MG63 (cell line): Measurements from ENCODE around the gene S100A5. TPM values are rescaled to one million over a fixed set of nuclear protein-coding genes. Genes with fewer than 3 reads are reported as not detected.
A peak's percentile ranks its signal among the peaks of the same experiment; 100 is the strongest.

Source experiments
- DNase-seq: peaks from one replicate; pipeline ENCODE4 v3.0.0-alpha.2; 2020
- H3K27me3 ChIP-seq: fragments of 250-450 bp; sonication (Bioruptor Pico); 2 replicates; pipeline ENCODE4 v1.5.1; 2020; ENCODE audit warnings: mild to moderate bottlenecking, moderate library complexity
- H3K36me3 ChIP-seq: fragments of 250-450 bp; sonication (Bioruptor Pico); 2 replicates; pipeline ENCODE4 v1.5.1; 2020; ENCODE audit warnings: mild to moderate bottlenecking, moderate library complexity
- H3K4me3 ChIP-seq: fragments of 250-450 bp; sonication (Bioruptor Pico); 2 replicates; pipeline ENCODE4 v1.5.1; 2020; ENCODE audit warnings: mild to moderate bottlenecking, moderate library complexity
- H3K9me3 ChIP-seq: fragments of 250-450 bp; sonication (Bioruptor Pico); 2 replicates; pipeline ENCODE4 v1.5.1; 2020; ENCODE audit warnings: mild to moderate bottlenecking, moderate library complexity
- total RNA-seq: library from RNA; depleted of rRNA; stranded (reverse); fragments of >200 nt; shearing (Covaris generic); gene quantifications from 2 replicates; pipeline ENCODE4 v1.2.3, GENCODE V29; 2014; ENCODE audit warnings: low replicate concordance; rRNA removed

S100A5 gene
- total RNA-seq, 1 experiment from 2014 or later: not detected

- Histone ChIP-seq H3K27me3 (no peaks in the 10 kb centered on the region), H3K4me3 (no peak overlapping the region), H3K36me3 (no peaks in the 10 kb centered on the region), H3K9me3 (no peaks in the 10 kb centered on the region)
- DNase-seq: no peak
Measured at GRCh38 chr1:153507926-153508583, 32.7 kb downstream of the S100A5 start.

GRCh38 chr1:153506831-153507413 lies 33.8 kb downstream of the S100A5 start:
- no peaks in the 10 kb centered on the region for H3K27me3 ChIP-seq
- H3K4me3 ChIP-seq: no peak overlapping the region
- peak; percentile 99 for DNase-seq
- H3K36me3 ChIP-seq: no peaks in the 10 kb centered on the region
- H3K9me3 ChIP-seq: no peaks in the 10 kb centered on the region

DNA sequence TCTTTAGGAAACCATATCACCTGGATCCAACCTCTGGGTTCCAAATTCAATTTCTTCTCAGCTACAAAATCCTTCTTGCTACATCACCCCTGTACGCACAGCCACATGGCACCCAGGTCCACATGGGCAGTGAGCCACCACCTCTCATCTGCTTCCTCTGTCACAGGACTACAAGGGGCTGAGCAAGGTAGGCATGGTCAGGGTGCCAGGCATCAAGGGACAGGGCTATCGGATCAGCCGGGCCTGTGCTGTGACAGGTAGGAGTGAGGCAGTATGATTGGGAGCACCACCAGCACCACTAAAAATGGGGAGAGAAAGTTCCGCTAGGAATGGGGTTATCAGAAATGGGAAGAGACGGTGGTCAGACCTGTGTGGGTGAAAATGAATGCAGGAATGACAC lies 34.3 kb downstream of the S100A5 start:
- Histone ChIP-seq H3K27me3 (no peaks in the 10 kb centered on the region), H3K9me3 (no peaks in the 10 kb centered on the region), H3K36me3 (no peaks in the 10 kb centered on the region), H3K4me3 (no peak overlapping the region)
- DNase-seq: no peak

DNA sequence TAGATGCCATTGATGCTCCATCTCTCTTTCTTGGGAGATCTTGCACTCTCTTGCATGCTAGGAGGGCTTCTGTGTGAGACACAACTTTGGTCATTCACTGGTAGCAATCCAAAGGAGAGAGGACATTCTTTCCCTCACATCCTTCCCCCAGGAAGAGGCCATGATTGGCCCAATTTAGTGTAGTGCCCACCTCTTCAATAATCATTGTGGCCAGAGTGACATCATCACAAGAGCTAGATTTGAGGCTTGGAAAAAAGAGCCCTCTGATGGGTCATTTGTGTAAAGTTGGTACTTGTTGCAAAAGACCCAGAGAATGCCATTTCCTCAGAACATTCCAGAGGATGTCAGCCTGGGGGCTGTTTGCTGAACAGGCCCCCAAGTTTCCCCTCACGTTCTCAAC lies 35.2 kb downstream of the S100A5 start:
- no peaks in the 10 kb centered on the region for H3K27me3 ChIP-seq
- H3K9me3 ChIP-seq: no peaks in the 10 kb centered on the region
- DNase-seq: no peak
- H3K36me3 ChIP-seq: no peaks in the 10 kb centered on the region
- H3K4me3 ChIP-seq: no peak overlapping the region

GRCh38 chr1:153503766-153504165 lies 37.0 kb downstream of the S100A5 start:
- H3K9me3 ChIP-seq: no peaks in the 10 kb centered on the region
- DNase-seq: no peak
- no peaks in the 10 kb centered on the region for H3K36me3 ChIP-seq
- H3K27me3 ChIP-seq: no peaks in the 10 kb centered on the region
- H3K4me3 ChIP-seq: no peak overlapping the region

DNA sequence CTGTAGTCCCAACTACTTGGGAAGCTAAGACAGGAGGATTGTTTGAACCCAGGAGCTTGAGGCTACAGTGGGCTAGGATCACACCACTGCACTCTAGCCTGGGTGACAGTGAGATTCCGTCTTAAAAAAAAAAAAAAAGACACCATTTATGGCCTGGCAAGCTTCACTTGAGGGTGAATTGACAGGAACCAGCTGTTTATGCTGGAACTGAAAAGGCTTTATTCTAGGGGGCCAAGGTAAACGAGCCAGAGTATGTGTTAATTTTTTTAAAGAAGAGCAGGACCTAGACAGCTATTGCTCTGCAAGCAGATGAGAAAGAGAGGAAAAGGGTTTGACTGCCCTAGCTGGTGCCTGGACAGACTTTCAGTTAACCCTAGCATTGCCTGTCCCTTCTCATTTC lies 42.0 kb downstream of the S100A5 start:
- no peak for DNase-seq
- Histone ChIP-seq H3K9me3 (no peaks in the 10 kb centered on the region), H3K36me3 (no peaks in the 10 kb centered on the region), H3K4me3 (no peak overlapping the region), H3K27me3 (no peaks in the 10 kb centered on the region)

- Histone ChIP-seq H3K9me3 (no peaks in the 10 kb centered on the region), H3K27me3 (no peaks in the 10 kb centered on the region), H3K36me3 (no peaks in the 10 kb centered on the region), H3K4me3 (no peak overlapping the region)
- DNase-seq: no peak
Measured at GRCh38 chr1:153495536-153495935, 45.2 kb downstream of the S100A5 start.

- peak; percentile 72 for DNase-seq
- H3K36me3 ChIP-seq: no peaks in the 10 kb centered on the region
- no peaks in the 10 kb centered on the region for H3K27me3 ChIP-seq
- no peak overlapping the region for H3K4me3 ChIP-seq
- H3K9me3 ChIP-seq: no peaks in the 10 kb centered on the region
Measured at GRCh38 chr1:153494976-153495535, 45.7 kb downstream of the S100A5 start.

- Histone ChIP-seq H3K27me3 (no peaks in the 10 kb centered on the region), H3K36me3 (no peaks in the 10 kb centered on the region), H3K4me3 (no peak overlapping the region), H3K9me3 (no peaks in the 10 kb centered on the region)
- DNase-seq: no peak
Measured at GRCh38 chr1:153493343-153493960, 47.3 kb downstream of the S100A5 start.

GRCh38 chr1:153490272-153491051 lies 50.3 kb downstream of the S100A5 start:
- Histone ChIP-seq H3K36me3 (no peaks in the 10 kb centered on the region), H3K9me3 (no peaks in the 10 kb centered on the region), H3K27me3 (no peaks in the 10 kb centered on the region), H3K4me3 (no peak overlapping the region)
- peak; percentile 94 for DNase-seq

DNA sequence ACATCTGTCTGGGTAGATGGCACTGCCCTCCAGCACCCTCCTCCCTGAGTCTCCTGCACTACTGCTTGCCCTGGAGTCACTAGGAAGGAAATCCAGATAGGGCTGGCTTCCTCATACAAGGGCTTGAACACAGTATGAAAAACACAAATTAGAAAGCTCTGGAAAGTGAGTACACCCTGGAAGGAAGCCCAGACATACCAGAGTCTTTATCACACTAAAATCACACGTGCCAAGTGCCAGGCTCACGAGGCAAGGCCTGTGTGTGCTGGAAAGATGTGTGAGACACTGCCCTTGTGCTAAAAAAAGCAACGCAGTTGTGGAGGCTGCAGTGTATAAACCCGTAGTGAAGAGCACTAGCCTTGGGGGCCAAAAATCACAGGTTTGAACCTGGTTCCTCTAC lies 52.0 kb downstream of the S100A5 start:
- Histone ChIP-seq H3K9me3 (no peaks in the 10 kb centered on the region), H3K36me3 (no peaks in the 10 kb centered on the region), H3K4me3 (no peak overlapping the region), H3K27me3 (no peaks in the 10 kb centered on the region)
- peak; percentile 82 for DNase-seq

- Histone ChIP-seq H3K9me3 (no peaks in the 10 kb centered on the region), H3K27me3 (no peaks in the 10 kb centered on the region), H3K4me3 (no peak overlapping the region), H3K36me3 (no peaks in the 10 kb centered on the region)
- no peak for DNase-seq
Measured at GRCh38 chr1:153487707-153488106, 53.0 kb downstream of the S100A5 start.

Other genes with a start within 250 kb of the S100A5 start
- gene PGLYRP3, start 228.0 kb downstream of the S100A5 start, total RNA-seq: not detected in 2 replicates
- gene PGLYRP4, start 192.1 kb downstream of the S100A5 start, total RNA-seq: not detected in 2 replicates
- gene S100A9, start 183.1 kb downstream of the S100A5 start, total RNA-seq: not detected in 2 replicates
- not detected in 2 replicates for gene S100A12, start 165.3 kb downstream of the S100A5 start, total RNA-seq
- not detected in 2 replicates for gene S100A8, start 149.9 kb downstream of the S100A5 start, total RNA-seq
- not detected in 2 replicates for gene S100A7A, start 124.4 kb downstream of the S100A5 start, total RNA-seq
- gene S100A7, start 80.3 kb downstream of the S100A5 start, total RNA-seq: not detected in 2 replicates
- 474 and 904 TPM in 2 replicates for gene S100A6, start 4.9 kb downstream of the S100A5 start, total RNA-seq
- 438 and 702 TPM in 2 replicates for gene S100A4, start 4.9 kb upstream of the S100A5 start, total RNA-seq
- 0.81 and 3.4 TPM in 2 replicates for gene S100A3, start 8.3 kb upstream of the S100A5 start, total RNA-seq
- 29.6 and 34.8 TPM in 2 replicates for gene S100A2, start 24.9 kb upstream of the S100A5 start, total RNA-seq
- 315 and 318 TPM in 2 replicates for gene S100A16, start 72.2 kb upstream of the S100A5 start, total RNA-seq
- 1.3 TPM in 1 of 2 replicates, not detected in the other for gene S100A14, start 75.4 kb upstream of the S100A5 start, total RNA-seq
- gene S100A13, start 86.6 kb upstream of the S100A5 start, total RNA-seq: 128 and 143 TPM in 2 replicates
- 0.99 TPM in 1 of 2 replicates, not detected in the other for gene S100A1, start 87.5 kb upstream of the S100A5 start, total RNA-seq
- 61.0 and 72.4 TPM in 2 replicates for gene CHTOP, start 93.1 kb upstream of the S100A5 start, total RNA-seq
- gene SNAPIN, start 117.8 kb upstream of the S100A5 start, total RNA-seq: 50.4 and 84.0 TPM in 2 replicates
- 305 and 372 TPM in 2 replicates for gene ILF2, start 130.1 kb upstream of the S100A5 start, total RNA-seq
- gene NPR1, start 137.8 kb upstream of the S100A5 start, total RNA-seq: 0.33 TPM in 1 of 2 replicates, not detected in the other
- gene INTS3, start 187.1 kb upstream of the S100A5 start, total RNA-seq: 22.4 and 29.4 TPM in 2 replicates
- gene SLC27A3, start 234.5 kb upstream of the S100A5 start, total RNA-seq: 1.3 and 3.3 TPM in 2 replicates